Mesenchymal stem cell (in vitro differentiated cells and primary cell): ENCODE data around the gene IGSF8.

Source experiments
- DNase-seq: peaks from one replicate; pipeline ENCODE4 v3.0.0-alpha.2; 2013
- H2AFZ ChIP-seq: one replicate; pipeline ENCODE4 v1.6.1; 2013; ENCODE audit warnings: low read depth, mild to moderate bottlenecking, control low read depth, inconsistent platforms, low read length, moderate library complexity
- H2AK5ac ChIP-seq: 2 replicates; pipeline ENCODE4 v1.6.1; 2013; ENCODE audit warnings: low read length, moderate library complexity, mild to moderate bottlenecking, inconsistent platforms; ENCODE audit not compliant: severe bottlenecking
- H2BK120ac ChIP-seq: one replicate; pipeline ENCODE4 v1.6.1; 2013; ENCODE audit warnings: low read depth, mild to moderate bottlenecking, inconsistent platforms, low read length, moderate library complexity
- H2BK12ac ChIP-seq, 2 experiments: one replicate each; pipeline ENCODE4 v1.6.1; 2013; ENCODE audit warnings: inconsistent platforms in 2 of 2, low read length in 2 of 2, mild to moderate bottlenecking in 2 of 2, moderate library complexity in 2 of 2, control low read depth in 1 of 2
- H2BK15ac ChIP-seq: one replicate; pipeline ENCODE4 v1.6.1; 2013; ENCODE audit warnings: mild to moderate bottlenecking, low read depth, inconsistent platforms; ENCODE audit not compliant: poor library complexity, severe bottlenecking
- H2BK5ac ChIP-seq: 2 replicates; pipeline ENCODE4 v1.6.1; 2013; ENCODE audit warnings: low read depth, mild to moderate bottlenecking, low read length, control low read depth, inconsistent platforms; ENCODE audit not compliant: poor library complexity, severe bottlenecking
- H3K14ac ChIP-seq, 2 experiments: one replicate each; pipeline ENCODE4 v1.6.1; 2013; ENCODE audit warnings: inconsistent platforms in 2 of 2, low read length in 2 of 2, control low read depth in 1 of 2, mild to moderate bottlenecking in 1 of 2, moderate library complexity in 1 of 2
- H3K18ac ChIP-seq, 2 experiments: one replicate each; pipeline ENCODE4 v1.6.1; 2013; ENCODE audit warnings: inconsistent platforms in 2 of 2, low read length in 2 of 2, control low read depth in 1 of 2, low read depth in 1 of 2, mild to moderate bottlenecking in 1 of 2
- H3K23ac ChIP-seq, 2 experiments: one replicate each; pipeline ENCODE4 v1.6.1; 2013; ENCODE audit warnings: inconsistent platforms in 2 of 2, low read length in 2 of 2, mild to moderate bottlenecking in 2 of 2, moderate library complexity in 2 of 2, control low read depth in 1 of 2
- H3K27ac ChIP-seq: 2 replicates; pipeline ENCODE4 v1.5.1; 2013; ENCODE audit warnings: mild to moderate bottlenecking, moderate library complexity, low read length, control low read depth, inconsistent platforms; ENCODE audit not compliant: poor library complexity, severe bottlenecking
- H3K27me3 ChIP-seq, 2 experiments: 2 replicates each; pipeline versions ENCODE4 v1.6.1 to v1.7.0; 2013; ENCODE audit warnings: low read length in 2 of 2, mild to moderate bottlenecking in 2 of 2, moderate library complexity in 2 of 2, control low read depth in 1 of 2, inconsistent platforms in 1 of 2; ENCODE audit not compliant: control insufficient read depth in 1 of 2, insufficient read depth in 1 of 2
- H3K36me3 ChIP-seq, 2 experiments: 2 replicates each; pipeline versions ENCODE4 v1.6.1 to v1.7.0; 2013; ENCODE audit warnings: low read length in 2 of 2, control low read depth in 1 of 2, inconsistent platforms in 1 of 2, low read depth in 1 of 2, mild to moderate bottlenecking in 1 of 2; ENCODE audit not compliant: insufficient read depth in 2 of 2, control insufficient read depth in 1 of 2
- H3K4ac ChIP-seq, 2 experiments: one replicate each; pipeline ENCODE4 v1.6.1; 2013; ENCODE audit warnings: inconsistent platforms in 2 of 2, low read length in 2 of 2, mild to moderate bottlenecking in 2 of 2, moderate library complexity in 2 of 2, control low read depth in 1 of 2, low read depth in 1 of 2
- H3K4me1 ChIP-seq: 2 replicates; pipeline ENCODE4 v1.6.1; 2013; ENCODE audit warnings: low read depth, low read length, control low read depth; ENCODE audit not compliant: control insufficient read depth, insufficient read depth
- H3K4me2 ChIP-seq: 2 replicates; pipeline ENCODE4 v1.6.1; 2013; ENCODE audit warnings: low read length, mild to moderate bottlenecking, inconsistent platforms; ENCODE audit not compliant: poor library complexity, severe bottlenecking
- H3K4me3 ChIP-seq, 2 experiments: 2 replicates each; pipeline versions ENCODE4 v1.5.1 to v1.7.0; 2013; ENCODE audit warnings: low read length in 2 of 2, mild to moderate bottlenecking in 2 of 2, control low read depth in 1 of 2, low read depth in 1 of 2; ENCODE audit not compliant: insufficient read depth in 1 of 2
- H3K79me1 ChIP-seq: replicated peaks from 2 replicates; pipeline ENCODE4 v1.6.1; 2013; ENCODE audit warnings: mild to moderate bottlenecking, control low read depth, low read length, inconsistent platforms; ENCODE audit not compliant: poor library complexity, severe bottlenecking
- H3K9ac ChIP-seq: 2 replicates; pipeline ENCODE4 v1.7.0; 2013; ENCODE audit warnings: mild to moderate bottlenecking, low read length, moderate library complexity
- H3K9me3 ChIP-seq: 2 replicates; pipeline ENCODE4 v1.7.0; 2013; ENCODE audit warnings: mild to moderate bottlenecking, low read length; ENCODE audit not compliant: control insufficient read depth
- H4K8ac ChIP-seq: one replicate; pipeline ENCODE4 v1.6.1; 2013; ENCODE audit warnings: inconsistent platforms, mild to moderate bottlenecking, low read length, moderate library complexity
- H4K91ac ChIP-seq: one replicate; pipeline ENCODE4 v1.6.1; 2013; ENCODE audit warnings: mild to moderate bottlenecking, low read length, inconsistent platforms
- WGBS: methylation state at CpG from one replicate; pipeline ENCODE4 v1.1.7; 2013; ENCODE audit warnings: mixed read lengths; 5-methylcytosine and 5-hydroxymethylcytosine counted together

Gene IGSF8

GRCh38 chr1:160091666-160092223, 6.7 kb downstream of the IGSF8 start:
- Histone ChIP-seq H3K9ac (no peak overlapping the region), H2AK5ac (no peak overlapping the region), H2AFZ (no peak overlapping the region), H4K91ac (no peak overlapping the region), H3K4me2 (no peak overlapping the region), H3K36me3 (peaks cover 13 to 59% of the 10 kb centered on the region in 2 experiments), H2BK5ac (no peak overlapping the region), H2BK15ac (no peak overlapping the region), H3K27ac (no peak overlapping the region), H3K18ac (no peak overlapping the region), H3K79me1 (peaks cover 7% of the 10 kb centered on the region), H3K4me3 (no peak overlapping the region), H2BK120ac (no peak overlapping the region), H4K8ac (no peak overlapping the region), H3K9me3 (no peaks in the 10 kb centered on the region), H3K14ac (no peak overlapping the region), H3K27me3 (no peaks in the 10 kb centered on the region), H2BK12ac (no peak overlapping the region), H3K4ac (no peak overlapping the region), H3K23ac (no peak overlapping the region), H3K4me1 (peaks cover 12% of the 10 kb centered on the region)
- no peak for DNase-seq
- 96% methylated on average over 4 of the region's 5 CpGs for WGBS

- H3K4ac ChIP-seq, result no peak overlapping the region
- no peak overlapping the region for H3K4me2 ChIP-seq
- H3K23ac ChIP-seq, result no peak overlapping the region
- H2BK15ac ChIP-seq, result no peak overlapping the region
- no peak overlapping the region for H3K4me3 ChIP-seq
- DNase-seq, result no peak
- H3K4me1 ChIP-seq, result peaks cover 11% of the 10 kb centered on the region
- no peak overlapping the region for H2BK120ac ChIP-seq
- peaks cover 13 to 59% of the 10 kb centered on the region in 2 experiments for H3K36me3 ChIP-seq
- peaks cover 3% of the 10 kb centered on the region for H3K79me1 ChIP-seq
- H3K9ac ChIP-seq, result no peak overlapping the region
- no peaks in the 10 kb centered on the region for H3K9me3 ChIP-seq
- H3K14ac ChIP-seq, result no peak overlapping the region
- H2AK5ac ChIP-seq, result no peak overlapping the region
- H3K27me3 ChIP-seq, result no peaks in the 10 kb centered on the region
- H3K27ac ChIP-seq, result no peak overlapping the region
- no peak overlapping the region for H4K8ac ChIP-seq
- H2BK5ac ChIP-seq, result no peak overlapping the region
- no peak overlapping the region for H2AFZ ChIP-seq
- H3K18ac ChIP-seq, result no peak overlapping the region
- no peak overlapping the region for H2BK12ac ChIP-seq
- WGBS, result 92% methylated on average over 3 of the region's 4 CpGs
- no peak overlapping the region for H4K91ac ChIP-seq
Measured at GRCh38 chr1:160090760-160091159, 7.7 kb downstream of the IGSF8 start.

GRCh38 chr1:160089883-160090282, 8.5 kb downstream of the IGSF8 start:
- Histone ChIP-seq H2BK5ac (no peak overlapping the region), H3K14ac (no peak overlapping the region), H3K4ac (no peak overlapping the region), H4K91ac (no peak overlapping the region), H3K4me3 (no peak overlapping the region), H3K18ac (no peak overlapping the region), H3K36me3 (peaks cover 13 to 50% of the 10 kb centered on the region in 2 experiments), H3K79me1 (no peaks in the 10 kb centered on the region), H3K23ac (no peak overlapping the region), H3K27ac (no peak overlapping the region), H3K27me3 (no peaks in the 10 kb centered on the region), H4K8ac (no peak overlapping the region), H3K9ac (no peak overlapping the region), H2AK5ac (no peak overlapping the region), H3K4me1 (peaks cover 7% of the 10 kb centered on the region), H3K4me2 (no peak overlapping the region), H2BK120ac (no peak overlapping the region), H2AFZ (no peak overlapping the region), H3K9me3 (no peaks in the 10 kb centered on the region), H2BK15ac (no peak overlapping the region), H2BK12ac (no peak overlapping the region)
- DNase-seq, result no peak
- 94% methylated on average over 3 of the region's 3 CpGs for WGBS

DNA sequence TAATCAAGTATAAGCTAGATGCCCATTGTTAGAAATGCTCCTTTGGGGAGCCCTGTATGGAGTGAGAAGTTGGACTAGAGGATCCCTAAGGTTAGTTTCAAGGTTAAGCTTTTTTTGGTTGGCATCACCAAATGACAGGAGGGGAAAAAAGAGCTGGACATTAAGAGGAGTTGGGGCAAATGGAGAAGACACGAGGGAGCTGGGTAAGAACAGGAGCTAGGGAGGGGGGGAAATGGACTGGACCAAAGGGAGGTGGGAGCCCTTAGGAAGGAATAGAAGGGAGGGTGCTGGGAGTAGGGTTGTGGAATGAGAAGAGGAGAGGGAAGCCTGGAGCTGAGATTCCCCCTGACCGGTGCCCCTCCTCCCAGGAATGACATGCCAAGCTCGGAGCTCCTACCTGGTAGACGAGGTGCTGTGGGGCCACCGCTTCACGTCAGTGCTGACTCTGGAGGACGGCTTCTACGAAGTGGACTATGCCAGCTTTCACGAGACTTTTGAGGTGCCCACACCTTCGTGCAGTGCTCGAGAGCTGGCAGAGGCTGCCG, 11.2 kb downstream of the IGSF8 start:
- H3K9me3 ChIP-seq, result no peaks in the 10 kb centered on the region
- H3K9ac ChIP-seq, result no peak overlapping the region
- no peak overlapping the region for H2BK120ac ChIP-seq
- H3K27me3 ChIP-seq, result peaks cover 19 to 24% of the 10 kb centered on the region in 2 experiments
- H3K4me2 ChIP-seq, result no peak overlapping the region
- no peaks in the 10 kb centered on the region for H3K79me1 ChIP-seq
- H2AFZ ChIP-seq, result no peak overlapping the region
- no peak overlapping the region for H2BK5ac ChIP-seq
- H3K4me1 ChIP-seq, result peaks cover 7% of the 10 kb centered on the region
- no peak overlapping the region for H3K27ac ChIP-seq
- no peak overlapping the region for H2BK12ac ChIP-seq
- WGBS, result 95% methylated on average over 8 of the region's 12 CpGs
- no peak overlapping the region for H4K8ac ChIP-seq
- no peak overlapping the region for H3K14ac ChIP-seq
- no peak overlapping the region for H4K91ac ChIP-seq
- no peak overlapping the region for H2AK5ac ChIP-seq
- no peak overlapping the region for H3K18ac ChIP-seq
- no peak overlapping the region for H2BK15ac ChIP-seq
- no peak overlapping the region for H3K4ac ChIP-seq
- no peak overlapping the region for H3K4me3 ChIP-seq
- peaks cover 6 to 38% of the 10 kb centered on the region in 2 experiments for H3K36me3 ChIP-seq
- DNase-seq, result no peak
- no peak overlapping the region for H3K23ac ChIP-seq
